ENCODE measurements around the gene CCDC51. TPM values are rescaled to one million over a fixed set of nuclear protein-coding genes. Genes with fewer than 3 reads are reported as not detected.
"Not testable (repeated sequence)": the region's sequence is repeated elsewhere in the genome, so short reads cannot be mapped to it uniquely, and the experiment has no call there.

Gene CCDC51, protein sequence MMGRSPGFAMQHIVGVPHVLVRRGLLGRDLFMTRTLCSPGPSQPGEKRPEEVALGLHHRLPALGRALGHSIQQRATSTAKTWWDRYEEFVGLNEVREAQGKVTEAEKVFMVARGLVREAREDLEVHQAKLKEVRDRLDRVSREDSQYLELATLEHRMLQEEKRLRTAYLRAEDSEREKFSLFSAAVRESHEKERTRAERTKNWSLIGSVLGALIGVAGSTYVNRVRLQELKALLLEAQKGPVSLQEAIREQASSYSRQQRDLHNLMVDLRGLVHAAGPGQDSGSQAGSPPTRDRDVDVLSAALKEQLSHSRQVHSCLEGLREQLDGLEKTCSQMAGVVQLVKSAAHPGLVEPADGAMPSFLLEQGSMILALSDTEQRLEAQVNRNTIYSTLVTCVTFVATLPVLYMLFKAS
- 10 to 100 TPM; 24.3 to 24.4 TPM for total RNA-seq

DNA sequence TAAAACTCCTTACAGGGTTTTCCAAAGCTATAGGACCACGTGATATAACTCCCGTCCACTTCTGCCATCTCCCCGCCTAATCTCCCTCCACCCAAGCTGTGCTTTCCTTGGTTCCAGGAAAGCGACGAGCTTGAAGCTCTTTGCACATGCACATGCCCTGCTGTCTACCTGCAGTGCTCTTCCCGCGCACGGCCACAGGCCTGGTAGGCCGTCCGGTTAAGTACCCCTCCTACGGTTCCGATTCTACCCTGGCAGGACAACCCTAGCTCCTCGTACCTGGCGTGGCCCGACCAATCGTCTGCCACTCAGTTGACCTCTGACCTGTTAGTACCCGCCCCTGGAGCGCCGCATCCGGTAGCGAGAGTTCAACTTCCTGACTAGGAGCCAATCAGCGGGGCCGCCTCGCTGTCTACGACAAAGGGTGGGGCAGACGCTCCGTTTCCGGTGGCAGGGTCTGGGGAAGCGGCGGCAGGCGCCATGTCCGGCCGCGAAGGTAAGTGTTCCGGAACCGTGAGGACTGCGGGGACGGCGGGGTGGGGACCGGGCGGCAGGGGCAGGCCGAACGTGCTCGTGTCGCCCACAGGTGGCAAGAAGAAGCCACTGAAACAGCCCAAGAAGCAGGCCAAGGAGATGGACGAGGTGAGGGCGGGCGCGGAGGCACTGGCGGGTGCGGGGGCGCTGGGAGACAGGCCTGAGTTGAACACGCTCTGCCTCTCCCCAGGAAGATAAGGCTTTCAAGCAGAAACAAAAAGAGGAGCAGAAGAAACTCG is at the start of gene CCDC51, which contains the start of gene TMA7:
Gene CCDC51, minus strand, starts transcription at position 300 of the 770 bp plus-strand sequence. CDS start 4,991 bp downstream, outside the sequence.
Gene TMA7, plus strand, starts transcription at position 438 of the 770 bp plus-strand sequence. Its CDS starts 40 bp downstream, at position 478.
- CTCF ChIA-PET, result interaction anchor here (0.5 to 9.7 kb wide), 18 partner anchors 29 to 1799 kb away, joined by 3 to 290 read pairs (median 3); partner anchors contain the start of genes PFKFB4 and ZNF589
- H3K4me1 Mint-ChIP-seq (ENCODE audit: low read depth), result peaks cover 32% of the 10 kb centered on the region
- intact Hi-C loops (cut with micrococcal nuclease), result loop anchor here (1.0 to 5.0 kb wide), 6 partner anchors 33 to 251 kb away; partner anchors contain the start of genes CDC25A, PFKFB4 and ZNF589
- no peaks in the 10 kb centered on the region for H3K27me3 Mint-ChIP-seq
- DNase-seq, result peak; percentile 99
- H3K36me3 Mint-ChIP-seq, result peaks cover 32% of the 10 kb centered on the region
- H3K9me3 Mint-ChIP-seq, result no peaks in the 10 kb centered on the region
- H3K4me3 Mint-ChIP-seq, result peak within 1 kb of the TSS; percentile 90
- H3K27ac Mint-ChIP-seq, result peak within 1 kb of the TSS; percentile 87
- POLR2A ChIA-PET, result interaction anchor here (0.6 to 2.9 kb wide), 10 partner anchors 9 to 199 kb away, joined by 3 to 14 read pairs (median 3); partner anchors contain the start of gene ZNF589

DNA sequence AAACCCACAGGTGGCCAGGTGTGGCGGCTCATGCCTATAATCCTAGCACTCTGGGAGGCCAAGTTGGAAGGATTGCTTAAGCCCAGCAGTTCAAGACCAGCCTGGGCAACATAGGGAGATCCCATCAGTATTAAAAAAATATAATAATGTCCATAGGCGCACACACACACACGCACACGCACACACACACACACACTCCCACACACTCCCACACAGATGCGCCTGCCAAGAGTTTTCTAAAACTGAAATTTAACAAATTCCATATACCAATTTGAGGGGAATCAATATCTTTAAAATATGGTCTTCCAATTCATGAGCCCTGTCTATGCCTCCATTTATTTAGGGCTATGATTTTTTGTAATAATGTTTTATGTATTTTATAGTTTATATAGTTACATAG is 47.0 kb upstream of the CCDC51 start:
- Mint-ChIP-seq H3K27ac (no peak overlapping the region), H3K4me1 (ENCODE audit: low read depth) (no peaks in the 10 kb centered on the region), H3K9me3 (no peaks in the 10 kb centered on the region), H3K36me3 (peaks cover 2% of the 10 kb centered on the region), H3K27me3 (no peaks in the 10 kb centered on the region), H3K4me3 (no peak overlapping the region)
- no peak for DNase-seq
- POLR2A ChIA-PET, result no interaction called here
- CTCF ChIA-PET, result no interaction called here
- intact Hi-C loops (cut with micrococcal nuclease), result no loop called here

- H3K9me3 Mint-ChIP-seq, H3K27me3 Mint-ChIP-seq, POLR2A ChIA-PET: not testable (repeated sequence)
Measured at GRCh38 chr3:48482822-48483221, 42.9 kb upstream of the CCDC51 start.

GRCh38 chr3:48480891-48481290 is 41.0 kb upstream of the CCDC51 start:
- peaks cover 30% of the 10 kb centered on the region for H3K4me1 Mint-ChIP-seq (ENCODE audit: low read depth)
- intact Hi-C loops (cut with micrococcal nuclease); H3K4me3 Mint-ChIP-seq; H3K36me3 Mint-ChIP-seq; H3K9me3 Mint-ChIP-seq; H3K27me3 Mint-ChIP-seq; CTCF ChIA-PET; DNase-seq; POLR2A ChIA-PET; H3K27ac Mint-ChIP-seq: not testable (repeated sequence)

More at GRCh38 chr3:48482822-48483221, 42.9 kb upstream of the CCDC51 start:
- H3K36me3 Mint-ChIP-seq; H3K27ac Mint-ChIP-seq; CTCF ChIA-PET; intact Hi-C loops (cut with micrococcal nuclease); DNase-seq; H3K4me3 Mint-ChIP-seq: not testable (repeated sequence)
- peaks cover 21% of the 10 kb centered on the region for H3K4me1 Mint-ChIP-seq (ENCODE audit: low read depth)

DNA sequence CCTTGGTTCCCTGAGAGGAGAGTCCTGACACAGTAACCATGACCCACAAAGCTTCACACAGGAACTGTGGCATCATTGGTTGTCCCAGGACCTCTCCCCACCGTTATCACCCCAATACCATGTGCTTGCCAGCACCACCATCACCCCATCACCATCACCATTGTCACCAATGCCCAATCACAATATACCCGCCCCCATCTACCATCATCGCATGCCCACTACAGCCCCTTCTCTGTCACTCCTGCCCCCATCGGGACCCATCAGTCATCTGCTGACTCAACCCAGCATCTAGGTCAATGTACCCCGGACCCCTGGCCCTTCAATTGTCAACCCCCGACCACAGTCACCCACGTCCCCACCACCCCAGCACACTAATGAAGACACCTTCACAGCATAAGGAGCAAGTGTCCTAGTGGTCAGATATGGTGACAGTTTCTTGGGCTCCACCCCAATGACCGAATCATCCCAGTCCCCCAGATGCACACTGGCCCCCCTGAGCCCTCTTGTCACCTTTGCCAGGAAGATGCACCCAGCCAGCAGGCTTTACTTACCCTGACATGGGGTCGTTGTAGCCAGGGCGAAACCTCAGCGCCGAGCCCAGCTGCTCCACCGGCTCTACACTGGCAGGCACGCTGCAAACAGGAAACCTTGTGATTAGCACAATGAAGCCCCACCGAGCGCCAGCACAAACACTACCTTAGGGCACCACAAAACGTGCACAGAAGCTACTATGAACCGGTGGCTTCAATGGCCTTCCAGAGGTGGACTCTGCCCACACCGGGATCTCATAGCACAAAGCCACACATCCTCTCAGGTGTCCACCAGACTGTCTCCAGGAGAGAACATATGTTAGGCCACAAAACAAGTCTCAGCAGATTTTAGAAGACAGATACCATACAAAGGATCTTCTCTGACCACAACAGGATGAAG is 39.0 kb upstream of the CCDC51 start:
- CTCF ChIA-PET, result interaction anchor here (1.1 to 2.7 kb wide), 2 partner anchors 24 to 43 kb away, joined by 3 to 6 read pairs; no protein-coding TSS in a partner anchor
- Mint-ChIP-seq H3K36me3 (peaks cover 2% of the 10 kb centered on the region), H3K4me1 (ENCODE audit: low read depth) (peaks cover 39% of the 10 kb centered on the region), H3K27me3 (no peaks in the 10 kb centered on the region), H3K4me3 (peak overlapping the region; percentile 76), H3K9me3 (no peaks in the 10 kb centered on the region), H3K27ac (peak overlapping the region; percentile 95)
- POLR2A ChIA-PET, result interaction anchor here (1.2 to 1.7 kb wide), 3 partner anchors 11 to 25 kb away, joined by 3 to 6 read pairs (median 5); partner anchors contain the start of gene SHISA5
- intact Hi-C loops (cut with micrococcal nuclease), result no loop called here
- peak; percentile 70 for DNase-seq

DNA sequence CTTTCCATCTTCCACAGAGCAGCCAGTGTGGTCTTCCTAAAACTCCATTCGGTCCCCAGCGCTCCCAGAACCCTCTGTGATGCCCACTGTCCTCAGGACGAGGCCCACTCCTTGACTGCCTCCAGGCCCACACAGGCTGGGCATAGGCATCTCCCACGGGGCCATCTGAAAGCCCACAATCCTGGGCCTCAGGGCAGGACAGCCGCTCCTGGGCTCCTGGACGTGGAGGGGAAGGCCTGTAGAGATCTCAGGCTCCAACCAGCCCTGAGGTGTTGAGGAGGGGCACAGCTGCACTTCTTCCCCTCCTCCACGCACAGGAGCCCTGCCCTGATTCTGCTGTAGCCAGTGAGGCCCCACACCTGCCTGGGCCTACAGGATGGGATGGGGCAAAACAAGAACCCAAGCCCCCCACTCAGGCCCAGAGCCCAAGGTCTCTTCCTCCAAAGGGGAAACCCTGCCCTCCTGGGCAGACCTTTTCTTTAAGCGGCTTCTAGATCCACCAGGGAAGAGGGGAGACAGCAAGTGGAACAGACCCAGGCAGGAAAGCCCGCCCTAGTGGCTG is 38.1 kb upstream of the CCDC51 start:
- no peak for DNase-seq
- peak overlapping the region; percentile 76 for H3K4me3 Mint-ChIP-seq
- H3K4me1 Mint-ChIP-seq (ENCODE audit: low read depth), result peaks cover 47% of the 10 kb centered on the region
- H3K27me3 Mint-ChIP-seq, result no peaks in the 10 kb centered on the region
- peak overlapping the region; percentile 95 for H3K27ac Mint-ChIP-seq
- ChIA-PET POLR2A (interaction anchor here (1.7 kb wide), 1 partner anchor 26 kb away, joined by 5 read pairs; the partner anchor contains the start of gene SHISA5), CTCF (interaction anchor here (2.7 kb wide), 1 partner anchor 42 kb away, joined by 6 read pairs; no protein-coding TSS in a partner anchor)
- intact Hi-C loops (cut with micrococcal nuclease), result no loop called here
- H3K9me3 Mint-ChIP-seq, result no peaks in the 10 kb centered on the region
- peaks cover 2% of the 10 kb centered on the region for H3K36me3 Mint-ChIP-seq

GRCh38 chr3:48476426-48477053 is 36.6 kb upstream of the CCDC51 start:
- peaks cover 2% of the 10 kb centered on the region for H3K36me3 Mint-ChIP-seq
- H3K27me3 Mint-ChIP-seq, result no peaks in the 10 kb centered on the region
- POLR2A ChIA-PET, result no interaction called here
- CTCF ChIA-PET, result interaction anchor here (0.8 to 2.4 kb wide), 3 partner anchors 40 to 76 kb away, joined by 3 to 8 read pairs (median 3); no protein-coding TSS in a partner anchor
- no peaks in the 10 kb centered on the region for H3K9me3 Mint-ChIP-seq
- H3K4me1 Mint-ChIP-seq (ENCODE audit: low read depth), result peaks cover 47% of the 10 kb centered on the region
- H3K27ac Mint-ChIP-seq, result peak overlapping the region; percentile 95
- intact Hi-C loops (cut with micrococcal nuclease), result no loop called here
- no peak overlapping the region for H3K4me3 Mint-ChIP-seq
- DNase-seq, result no peak

DNA sequence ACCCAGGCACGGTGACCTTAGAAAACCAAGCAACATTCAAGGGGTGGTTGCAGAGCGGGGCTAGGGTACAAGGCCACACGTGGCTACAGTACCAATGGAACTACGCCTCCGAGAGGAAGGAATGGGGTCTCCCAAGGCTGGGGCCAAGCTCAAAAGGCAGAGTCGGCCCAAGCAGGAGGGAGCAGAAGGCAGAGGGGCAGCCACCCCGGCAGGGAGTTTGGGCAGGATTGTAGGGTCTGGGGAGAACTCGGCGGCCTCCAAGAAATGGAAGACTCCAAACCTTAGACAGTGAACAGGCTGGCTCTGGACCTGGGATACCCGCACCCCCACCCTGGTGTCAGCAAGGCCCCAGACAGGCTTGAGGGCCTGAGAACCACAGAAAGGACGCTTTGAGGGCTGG is 35.3 kb upstream of the CCDC51 start:
- POLR2A ChIA-PET, result no interaction called here
- H3K36me3 Mint-ChIP-seq, result peaks cover 2% of the 10 kb centered on the region
- peak overlapping the region; percentile 70 for H3K27ac Mint-ChIP-seq
- peaks cover 48% of the 10 kb centered on the region for H3K4me1 Mint-ChIP-seq (ENCODE audit: low read depth)
- no peak overlapping the region for H3K4me3 Mint-ChIP-seq
- H3K27me3 Mint-ChIP-seq, result no peaks in the 10 kb centered on the region
- CTCF ChIA-PET, result interaction anchor here (2.4 to 5.9 kb wide), 2 partner anchors 39 to 74 kb away, joined by 8 to 40 read pairs; no protein-coding TSS in a partner anchor
- DNase-seq, result no peak
- H3K9me3 Mint-ChIP-seq, result no peaks in the 10 kb centered on the region
- intact Hi-C loops (cut with micrococcal nuclease), result no loop called here

GRCh38 chr3:48474619-48475018 is 34.7 kb upstream of the CCDC51 start:
- peak overlapping the region; percentile 70 for H3K27ac Mint-ChIP-seq
- peak overlapping the region; percentile 13 for H3K4me3 Mint-ChIP-seq
- H3K36me3 Mint-ChIP-seq, result peaks cover 5% of the 10 kb centered on the region
- peaks cover 52% of the 10 kb centered on the region for H3K4me1 Mint-ChIP-seq (ENCODE audit: low read depth)
- intact Hi-C loops (cut with micrococcal nuclease), result no loop called here
- H3K9me3 Mint-ChIP-seq, result no peaks in the 10 kb centered on the region
- ChIA-PET POLR2A (no interaction called here), CTCF (interaction anchor here (4.5 to 5.9 kb wide), 2 partner anchors 38 to 83 kb away, joined by 26 to 40 read pairs; partner anchors contain the start of gene PFKFB4)
- no peak for DNase-seq
- no peaks in the 10 kb centered on the region for H3K27me3 Mint-ChIP-seq

- H3K9me3 Mint-ChIP-seq; H3K27ac Mint-ChIP-seq; intact Hi-C loops (cut with micrococcal nuclease); H3K36me3 Mint-ChIP-seq; H3K27me3 Mint-ChIP-seq; DNase-seq; H3K4me3 Mint-ChIP-seq: not testable (repeated sequence)
- ChIA-PET POLR2A (interaction anchor here (0.9 to 2.4 kb wide), 3 partner anchors 34 to 161 kb away, joined by 3 to 14 read pairs (median 3); partner anchors contain the start of genes CCDC51, SLC26A6 and TMA7), CTCF (interaction anchor here (0.6 to 5.9 kb wide), 14 partner anchors 12 to 358 kb away, joined by 3 to 40 read pairs (median 5); partner anchors contain the start of genes CCDC51, PFKFB4, SLC26A6 and TMA7)
- H3K4me1 Mint-ChIP-seq (ENCODE audit: low read depth), result peaks cover 53% of the 10 kb centered on the region
Measured at GRCh38 chr3:48474031-48474430, 34.1 kb upstream of the CCDC51 start.
